HL-60 (cell line): ENCODE data around the gene WDR48.

Source experiments
- CTCF ChIP-seq: IDR thresholded peaks from one replicate; pipeline ENCODE4 v1.5.1; 2011; ENCODE audit warnings: low read length, control low read depth, inconsistent platforms; ENCODE audit not compliant: insufficient read depth
- GABPA ChIP-seq: IDR thresholded peaks from 2 replicates; pipeline ENCODE4 v1.6.1; 2012; ENCODE audit warnings: low read depth
- POLR2AphosphoS5 ChIP-seq: IDR thresholded peaks from 2 replicates; pipeline ENCODE4 v1.6.1; 2012; ENCODE audit warnings: low read depth
- SPI1 ChIP-seq: IDR thresholded peaks from 2 replicates; pipeline ENCODE4 v1.6.1; 2012; ENCODE audit warnings: low read depth, mild to moderate bottlenecking, borderline replicate concordance
- TF ChIP-seq, protein P1 (sequence below): IDR thresholded peaks from 2 replicates; pipeline ENCODE4 v1.6.1; 2012; ENCODE audit warnings: low read depth; ENCODE audit not compliant: insufficient replicate concordance

DNA sequence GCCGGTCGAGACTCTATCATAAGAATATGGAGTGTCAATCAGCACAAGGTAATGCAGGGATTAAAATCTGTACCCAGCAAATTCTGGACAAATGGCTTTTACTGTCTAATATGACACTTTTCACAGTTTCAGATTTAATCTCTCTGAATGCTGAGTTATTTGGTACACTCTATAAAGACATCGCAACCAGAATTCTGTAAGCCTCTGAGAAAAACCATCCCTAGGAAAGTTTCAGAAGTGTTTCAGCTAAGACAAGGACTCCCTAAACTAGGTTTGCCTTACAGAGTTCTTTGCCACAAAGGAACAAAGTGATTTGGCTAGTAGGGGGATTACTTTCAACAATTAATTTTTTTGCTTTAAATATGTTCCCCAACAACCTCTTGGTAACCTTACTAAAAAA is 11.3 kb downstream of the WDR48 start:
- TF ChIP-seq CTCF (no peak), POLR2AphosphoS5 (no peak), GABPA (no peak), SPI1 (no peak)
- TF ChIP-seq, protein P1, sequence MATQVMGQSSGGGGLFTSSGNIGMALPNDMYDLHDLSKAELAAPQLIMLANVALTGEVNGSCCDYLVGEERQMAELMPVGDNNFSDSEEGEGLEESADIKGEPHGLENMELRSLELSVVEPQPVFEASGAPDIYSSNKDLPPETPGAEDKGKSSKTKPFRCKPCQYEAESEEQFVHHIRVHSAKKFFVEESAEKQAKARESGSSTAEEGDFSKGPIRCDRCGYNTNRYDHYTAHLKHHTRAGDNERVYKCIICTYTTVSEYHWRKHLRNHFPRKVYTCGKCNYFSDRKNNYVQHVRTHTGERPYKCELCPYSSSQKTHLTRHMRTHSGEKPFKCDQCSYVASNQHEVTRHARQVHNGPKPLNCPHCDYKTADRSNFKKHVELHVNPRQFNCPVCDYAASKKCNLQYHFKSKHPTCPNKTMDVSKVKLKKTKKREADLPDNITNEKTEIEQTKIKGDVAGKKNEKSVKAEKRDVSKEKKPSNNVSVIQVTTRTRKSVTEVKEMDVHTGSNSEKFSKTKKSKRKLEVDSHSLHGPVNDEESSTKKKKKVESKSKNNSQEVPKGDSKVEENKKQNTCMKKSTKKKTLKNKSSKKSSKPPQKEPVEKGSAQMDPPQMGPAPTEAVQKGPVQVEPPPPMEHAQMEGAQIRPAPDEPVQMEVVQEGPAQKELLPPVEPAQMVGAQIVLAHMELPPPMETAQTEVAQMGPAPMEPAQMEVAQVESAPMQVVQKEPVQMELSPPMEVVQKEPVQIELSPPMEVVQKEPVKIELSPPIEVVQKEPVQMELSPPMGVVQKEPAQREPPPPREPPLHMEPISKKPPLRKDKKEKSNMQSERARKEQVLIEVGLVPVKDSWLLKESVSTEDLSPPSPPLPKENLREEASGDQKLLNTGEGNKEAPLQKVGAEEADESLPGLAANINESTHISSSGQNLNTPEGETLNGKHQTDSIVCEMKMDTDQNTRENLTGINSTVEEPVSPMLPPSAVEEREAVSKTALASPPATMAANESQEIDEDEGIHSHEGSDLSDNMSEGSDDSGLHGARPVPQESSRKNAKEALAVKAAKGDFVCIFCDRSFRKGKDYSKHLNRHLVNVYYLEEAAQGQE, result no peak
